ENCODE measurements around the gene AGAP1.
"Not testable (repeated sequence)": the region's sequence is repeated elsewhere in the genome, so short reads cannot be mapped to it uniquely, and the experiment has no call there.

The AGAP1 gene

GRCh38 chr2:235595422-235596010, 101.7 kb downstream of the AGAP1 start:
- DNase-seq: peak; percentile 78

GRCh38 chr2:235596272-235596671, 102.4 kb downstream of the AGAP1 start:
- DNase-seq: no peak

- DNase-seq: no peak
Measured at GRCh38 chr2:235597081-235597615, 103.3 kb downstream of the AGAP1 start.

- no peak for DNase-seq
Measured at GRCh38 chr2:235598026-235598425, 104.2 kb downstream of the AGAP1 start.

GRCh38 chr2:235598532-235599531, 105.0 kb downstream of the AGAP1 start:
- DNase-seq: no peak

- no peak for DNase-seq
Measured at GRCh38 chr2:235599596-235600338, 105.9 kb downstream of the AGAP1 start.

GRCh38 chr2:235600406-235600805, 106.6 kb downstream of the AGAP1 start:
- no peak for DNase-seq

- no peak for DNase-seq
Measured at GRCh38 chr2:235600926-235601325, 107.1 kb downstream of the AGAP1 start.

- DNase-seq: no peak
Measured at GRCh38 chr2:235601960-235602704, 108.3 kb downstream of the AGAP1 start.

- DNase-seq: not testable (repeated sequence)
Measured at GRCh38 chr2:235602971-235603370, 109.1 kb downstream of the AGAP1 start.

GRCh38 chr2:235603659-235604058, 109.8 kb downstream of the AGAP1 start:
- no peak for DNase-seq

GRCh38 chr2:235605312-235606003, 111.6 kb downstream of the AGAP1 start:
- peak; percentile 71 for DNase-seq

GRCh38 chr2:235606004-235606715, 112.3 kb downstream of the AGAP1 start:
- no peak for DNase-seq

- DNase-seq: no peak
Measured at GRCh38 chr2:235607546-235608199, 113.8 kb downstream of the AGAP1 start.

GRCh38 chr2:235608200-235608887, 114.5 kb downstream of the AGAP1 start:
- DNase-seq: no peak

- no peak for DNase-seq
Measured at GRCh38 chr2:235609321-235609720, 115.5 kb downstream of the AGAP1 start.

- DNase-seq: no peak
Measured at GRCh38 chr2:235609746-235610145, 115.9 kb downstream of the AGAP1 start.

- DNase-seq: no peak
Measured at GRCh38 chr2:235610696-235611257, 116.9 kb downstream of the AGAP1 start.

- peak; percentile 62 for DNase-seq
Measured at GRCh38 chr2:235611349-235611748, 117.5 kb downstream of the AGAP1 start.

- no peak for DNase-seq
Measured at GRCh38 chr2:235611756-235612155, 117.9 kb downstream of the AGAP1 start.
